ENCODE data around the gene MYRIP. TPM values are rescaled to one million over a fixed set of nuclear protein-coding genes. Genes with fewer than 3 reads are reported as not detected.

MYRIP gene
- total and polyA plus RNA-seq, 2 experiments from 2014 or later, result 1.5 to 1.8 TPM

- H3K4me1 Mint-ChIP-seq, result no peaks in the 10 kb centered on the region
- peaks cover 8% of the 10 kb centered on the region for H3K9me3 Mint-ChIP-seq
- Histone ChIP-seq H4K20me1 (replicated peaks; ENCODE audit: insufficient read depth) (no peaks in the 10 kb centered on the region), H3K27me3 (ENCODE audit: insufficient read depth) (no peaks in the 10 kb centered on the region), H3K9me2 (ENCODE audit: insufficient read depth) (no peaks in the 10 kb centered on the region), H3K27ac (ENCODE audit: low read depth) (no peak overlapping the region), H3K4me2 (no peak overlapping the region), H2AFZ (no peak overlapping the region), H3K4me3 (no peak overlapping the region), H3K36me3 (ENCODE audit: insufficient read depth) (no peaks in the 10 kb centered on the region), H3F3A (replicated peaks; ENCODE audit: low read depth) (no peaks in the 10 kb centered on the region), H3K79me2 (replicated peaks; ENCODE audit: insufficient read depth) (no peaks in the 10 kb centered on the region), H3K4me1 (ENCODE audit: insufficient read depth) (no peaks in the 10 kb centered on the region)
- H3K27me3 Mint-ChIP-seq (ENCODE audit: insufficient read depth, low read depth, poor library complexity), result no peaks in the 10 kb centered on the region
- DNase-seq (ENCODE audit: low spot score), result no peak
- no peak overlapping the region for H3K27ac Mint-ChIP-seq
- no peak; the same call in 2 of the 3 replicates for ATAC-seq
- no peak overlapping the region for H3K4me3 Mint-ChIP-seq
- TF ChIP-seq REST (IDR thresholded peaks at IDR 0.05; ENCODE audit: unreplicated experiment) (no peak), CREB1 (CRISPR knock-in tag; IDR thresholded peaks at IDR 0.05; ENCODE audit: low read depth) (no peak), STAT1 (IDR thresholded peaks at IDR 0.05; ENCODE audit: unreplicated experiment) (no peak), ZNF114 (CRISPR knock-in tag; IDR thresholded peaks at IDR 0.05) (no peak), EZH2phosphoT487 (IDR thresholded peaks at IDR 0.05; ENCODE audit: unreplicated experiment) (no peak), ZNF331 (CRISPR knock-in tag; IDR thresholded peaks at IDR 0.05; ENCODE audit: low read depth) (no peak), EZH2 (IDR thresholded peaks at IDR 0.05; ENCODE audit: low read depth, unreplicated experiment) (no peak), JUNB (IDR thresholded peaks at IDR 0.05; ENCODE audit: unreplicated experiment) (no peak), ZNF462 (CRISPR knock-in tag; IDR thresholded peaks at IDR 0.05) (no peak), NANOG (IDR thresholded peaks at IDR 0.05; ENCODE audit: borderline replicate concordance) (no peak), ETS1 (IDR thresholded peaks at IDR 0.05) (no peak), CTCF (conservative IDR thresholded peaks at IDR 0.05; ENCODE audit: low read depth in 2 of 2) (no peak), POLR2AphosphoS5 (IDR thresholded peaks at IDR 0.05; ENCODE audit: low read depth) (no peak)
- peaks cover 3% of the 10 kb centered on the region; the same call in 1 of the 3 replicates for H3K36me3 Mint-ChIP-seq (ENCODE audit: low read depth)
Measured at GRCh38 chr3:39783680-39784079, 25.7 kb upstream of the MYRIP start.
